Measurements from ENCODE around the gene FLACC1. TPM values are rescaled to one million over a fixed set of nuclear protein-coding genes. Genes with fewer than 3 reads are reported as not detected.

Gene FLACC1
- 3.9 TPM for total RNA-seq (2013)
- polyA plus RNA-seq, result under 1 TPM in 2 of 3 donors, not detected in 1; 0.16 to 0.91 TPM
- polyA minus RNA-seq, result 0.55 and 0.88 TPM in 2 replicates
- 0.54 to 4.6 (median 1.8) reads per million in 11 experiments for total RNA-seq

GRCh38 chr2:201357221-201357620 is at the start of gene FLACC1:
Gene FLACC1 (minus strand): TSS chr2:201357345. CDS start chr2:201351404, 5,941 bp downstream.
- Histone ChIP-seq H3K36me3 (replicated peaks in 1 of 2; ENCODE audit: control insufficient read depth in 1 of 2, insufficient read depth in 2 of 2, low read length in 2 of 2) (peaks cover 2 to 19% of the 10 kb centered on the region in 2 donors), H3K27ac (ENCODE audit: low read depth in 1 of 2, low read length in 2 of 2) (no peak within 1 kb of the TSS), H3K4me2 (replicated peaks; ENCODE audit: extremely low read depth, low read length, poor library complexity, severe bottlenecking) (no peak within 1 kb of the TSS), H3K79me2 (ENCODE audit: insufficient read depth, low read length) (no peaks in the 10 kb centered on the region), H3K9me3 (replicated peaks in 1 of 2; ENCODE audit: control insufficient read depth in 1 of 2, insufficient read depth in 1 of 2, low read length in 2 of 2) (no peaks in the 10 kb centered on the region), H3K4me3 (replicated peaks in 1 of 3; ENCODE audit: low read depth in 2 of 3, low read length in 3 of 3) (no peak within 1 kb of the TSS), H3K4me1 (ENCODE audit: control insufficient read depth in 1 of 2, insufficient read depth in 2 of 2, low read length in 2 of 2) (no peaks in the 10 kb centered on the region), H3K27me3 (ENCODE audit: control insufficient read depth in 2 of 2, insufficient read depth in 2 of 2, low read length in 2 of 2) (no peaks in the 10 kb centered on the region), H3K9ac (ENCODE audit: insufficient read depth, low read length, poor library complexity, severe bottlenecking) (no peak within 1 kb of the TSS), H4K20me1 (ENCODE audit: insufficient read depth, low read length) (no peaks in the 10 kb centered on the region), H2AFZ (ENCODE audit: insufficient read depth, low read depth, low read length, poor library complexity, severe bottlenecking) (no peak within 1 kb of the TSS)
- H3K4me1 Mint-ChIP-seq, result no peaks in the 10 kb centered on the region
- intact Hi-C loops (cut with micrococcal nuclease), result no loop called here
- H3K27me3 Mint-ChIP-seq (ENCODE audit: low read depth in 3 of 3), result no peaks in the 10 kb centered on the region
- no peaks in the 10 kb centered on the region for H3K9me3 Mint-ChIP-seq
- H3K4me3 Mint-ChIP-seq, result no peak within 1 kb of the TSS
- no peak for TF ChIP-seq CTCF (IDR thresholded peaks at IDR 0.05)
- no CpG with 5 or more reads among the region's 1 CpG for WGBS (ENCODE audit: insufficient coverage)
- peak; percentile 6 to 28 (median 16) for DNase-seq
- peaks cover 14 to 15% of the 10 kb centered on the region in 2 donors for H3K36me3 Mint-ChIP-seq
- H3K27ac Mint-ChIP-seq, result no peak within 1 kb of the TSS

- intact Hi-C loops (cut with micrococcal nuclease), result no loop called here
- Mint-ChIP-seq H3K4me1 (peaks cover 13% of the 10 kb centered on the region), H3K27ac (peak overlapping the region in 2 of 7 donors; percentile 12 to 50)
These were observed 49.0 kb upstream of the FLACC1 start for GRCh38 chr2:201406077-201406662.

More at GRCh38 chr2:201406077-201406662, 49.0 kb upstream of the FLACC1 start:
- Mint-ChIP-seq H3K9me3 (peaks cover 0 to 2% (median 0%) of the 10 kb centered on the region in 7 donors), H3K4me3 (no peak overlapping the region), H3K36me3 (peaks cover 22 to 37% of the 10 kb centered on the region in 2 donors), H3K27me3 (ENCODE audit: low read depth in 3 of 3) (peaks cover 0 to 2% (median 0%) of the 10 kb centered on the region in 3 donors)
- Histone ChIP-seq H3K4me1 (ENCODE audit: control insufficient read depth in 1 of 2, insufficient read depth in 2 of 2, low read length in 2 of 2) (peaks cover 3 to 9% of the 10 kb centered on the region in 2 donors), H3K27me3 (ENCODE audit: control insufficient read depth in 2 of 2, insufficient read depth in 2 of 2, low read length in 2 of 2) (no peaks in the 10 kb centered on the region), H3K79me2 (ENCODE audit: insufficient read depth, low read length) (no peaks in the 10 kb centered on the region), H3K9ac (ENCODE audit: insufficient read depth, low read length, poor library complexity, severe bottlenecking) (no peak overlapping the region), H3K9me3 (replicated peaks in 1 of 2; ENCODE audit: control insufficient read depth in 1 of 2, insufficient read depth in 1 of 2, low read length in 2 of 2) (no peaks in the 10 kb centered on the region), H2AFZ (ENCODE audit: insufficient read depth, low read depth, low read length, poor library complexity, severe bottlenecking) (no peak overlapping the region), H3K27ac (ENCODE audit: low read depth in 1 of 2, low read length in 2 of 2) (peak overlapping the region in 1 of 2 donors; percentile 13), H3K4me2 (replicated peaks; ENCODE audit: extremely low read depth, low read length, poor library complexity, severe bottlenecking) (no peak overlapping the region), H3K4me3 (replicated peaks in 1 of 3; ENCODE audit: low read depth in 2 of 3, low read length in 3 of 3) (no peak overlapping the region), H3K36me3 (replicated peaks in 1 of 2; ENCODE audit: control insufficient read depth in 1 of 2, insufficient read depth in 2 of 2, low read length in 2 of 2) (peaks cover 3 to 28% of the 10 kb centered on the region in 2 donors), H4K20me1 (ENCODE audit: insufficient read depth, low read length) (no peaks in the 10 kb centered on the region)
- no peak for TF ChIP-seq CTCF (IDR thresholded peaks at IDR 0.05)
- peak in 1 of 3 donors; percentile 4 for DNase-seq
- no CpG with 5 or more reads among the region's 3 CpGs for WGBS (ENCODE audit: insufficient coverage)
